Body of pancreas (tissue), 4 donors: ENCODE measurements around the gene ZC3H7B. TPM values are rescaled to one million over a fixed set of nuclear protein-coding genes. Genes with fewer than 3 reads are reported as not detected.
A peak's percentile ranks its signal among the peaks of the same experiment; 100 is the strongest.

Source experiments
- ATAC-seq: fragments of 150-250 bp; one replicate; pipeline ENCODE4 v1.9.1; 2016
- DNase-seq, 4 donors: peaks; one replicate each; pipeline ENCODE4 v3.0.0-alpha.2; 2019
- H3K27ac ChIP-seq, 4 donors: fragments of 200-600 bp; sonication (generic); 1 replicate in 3 of 4; 2 replicates in 1 of 4; pipeline versions ENCODE4 v1.5.1 to v1.6.1; 2016 to 2019; ENCODE audit warnings: mild to moderate bottlenecking in 1 of 4, mixed read lengths in 1 of 4, moderate library complexity in 1 of 4
- H3K27me3 ChIP-seq, 2 donors: fragments of 200-600 bp; sonication (generic); one replicate each; pipeline ENCODE4 v1.6.0; 2016; ENCODE audit warnings: mild to moderate bottlenecking in 1 of 2
- H3K36me3 ChIP-seq, 2 donors: fragments of 200-600 bp; sonication (generic); replicated peaks in 1 of 2; 2 replicates each; pipeline ENCODE4 v1.5.1; 2016; ENCODE audit warnings: low read depth in 2 of 2; ENCODE audit not compliant: insufficient read depth in 1 of 2
- H3K4me1 ChIP-seq: fragments of 200-600 bp; sonication (generic); one replicate; pipeline ENCODE4 v1.6.0; 2016
- H3K4me3 ChIP-seq, 2 donors: fragments of 200-600 bp; sonication (generic); 1 replicate in 1 of 2; 2 replicates in 1 of 2; pipeline ENCODE4 v1.5.1; 2016 to 2019
- H3K9me3 ChIP-seq, 3 donors: fragments of 200-600 bp; sonication (generic); 1 replicate in 2 of 3; 2 replicates in 1 of 3; pipeline ENCODE4 v1.5.1; 2016
- CTCF ChIP-seq, 7 experiments: fragments of 450-650 bp in 4 of 7; fragments of 200-600 bp in 3 of 7; sonication (generic) in 3 of 7; IDR thresholded peaks; one replicate each; pipeline ENCODE4 v1.5.1; 2016 to 2019; ENCODE audit warnings: antibody characterized with exemption in 7 of 7
- POLR2A ChIP-seq, 3 donors: fragments of 450-650 bp; IDR thresholded peaks; one replicate each; pipeline ENCODE4 v1.6.1; 2016; ENCODE audit warnings: antibody characterized with exemption in 3 of 3, mild to moderate bottlenecking in 2 of 3
- WGBS, 2 donors: methylation state at CpG; one replicate each; pipeline ENCODE4 v1.1.5; 2017; 5-methylcytosine and 5-hydroxymethylcytosine counted together
- intact Hi-C: fragments of 100-400 bp; cut with DNase I; formaldehyde crosslinking; loops from one replicate; pipeline ENCODE4 v1.15.1; 2023
- total RNA-seq, 2 donors: library from RNA; depleted of rRNA; stranded (reverse); fragments of >200 nt; gene quantifications; one replicate each; pipeline ENCODE4 v1.1.0, GENCODE V29; 2016

Gene ZC3H7B
- total RNA-seq, 2 donors from 2014 or later: 29.8 to 34.3 TPM

- peak; percentile 25 to 53 (median 46) for DNase-seq
- Histone ChIP-seq H3K36me3 (peaks cover 8 to 35% of the 10 kb centered on the region in 2 donors), H3K9me3 (no peaks in the 10 kb centered on the region), H3K27ac (peak overlapping the region in 3 of 4 donors; percentile 27 to 34 (median 28)), H3K4me1 (no peaks in the 10 kb centered on the region), H3K4me3 (no peak overlapping the region), H3K27me3 (no peaks in the 10 kb centered on the region)
- intact Hi-C loops: no loop called here
- WGBS, 2 donors: 76 to 79% methylated on average over 5 to 18 of the region's 18 CpGs
- TF ChIP-seq POLR2A (IDR thresholded peaks at IDR 0.05) (no peak), CTCF (IDR thresholded peaks at IDR 0.05) (no peak)
- ATAC-seq: peak; percentile 55
Measured at GRCh38 chr22:41347066-41347859, 45.9 kb downstream of the ZC3H7B start.

- no peaks in the 10 kb centered on the region for H3K27me3 ChIP-seq
- no peak for DNase-seq
- ATAC-seq: no peak
- 97 to 100% methylated on average over 6 to 19 of the region's 22 CpGs for WGBS, 2 donors
- intact Hi-C loops: no loop called here
- no peak overlapping the region for H3K27ac ChIP-seq
- no peaks in the 10 kb centered on the region for H3K4me1 ChIP-seq
- H3K4me3 ChIP-seq: no peak overlapping the region
- TF ChIP-seq POLR2A (IDR thresholded peaks at IDR 0.05) (no peak), CTCF (IDR thresholded peaks at IDR 0.05) (no peak)
- H3K9me3 ChIP-seq: no peaks in the 10 kb centered on the region
- peaks cover 8 to 32% of the 10 kb centered on the region in 2 donors for H3K36me3 ChIP-seq
Measured at GRCh38 chr22:41348964-41349484, 47.7 kb downstream of the ZC3H7B start.

DNA sequence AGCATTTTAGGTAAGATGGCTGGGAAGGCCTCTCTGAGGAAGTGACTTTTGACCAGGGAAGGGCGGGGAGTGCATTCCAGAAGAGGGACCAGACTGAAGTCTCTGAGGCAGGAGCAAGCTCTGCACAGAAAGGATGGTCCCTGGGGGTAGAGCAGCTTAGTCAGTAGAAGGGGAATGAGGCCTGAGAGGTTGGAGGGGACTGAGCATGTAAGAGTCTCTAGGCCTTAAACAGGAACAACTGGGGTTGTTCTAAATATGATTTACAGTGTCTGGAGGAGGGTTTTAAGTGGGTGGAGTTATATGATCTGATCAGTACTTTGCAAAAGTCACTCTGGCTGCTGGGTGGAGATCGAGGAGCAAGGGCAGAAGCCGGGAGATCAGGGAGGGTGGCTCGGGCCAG lies 48.8 kb downstream of the ZC3H7B start:
- no peaks in the 10 kb centered on the region for H3K4me1 ChIP-seq
- DNase-seq: no peak
- H3K36me3 ChIP-seq: peaks cover 8 to 32% of the 10 kb centered on the region in 2 donors
- no peaks in the 10 kb centered on the region for H3K9me3 ChIP-seq
- WGBS, 2 donors: 91 to 97% methylated on average over 4 of the region's 4 CpGs
- H3K27ac ChIP-seq: no peak overlapping the region
- no peak for ATAC-seq
- H3K27me3 ChIP-seq: no peaks in the 10 kb centered on the region
- H3K4me3 ChIP-seq: no peak overlapping the region
- intact Hi-C loops: no loop called here
- no peak for TF ChIP-seq POLR2A (IDR thresholded peaks at IDR 0.05)
- no peak for TF ChIP-seq CTCF (IDR thresholded peaks at IDR 0.05)

DNA sequence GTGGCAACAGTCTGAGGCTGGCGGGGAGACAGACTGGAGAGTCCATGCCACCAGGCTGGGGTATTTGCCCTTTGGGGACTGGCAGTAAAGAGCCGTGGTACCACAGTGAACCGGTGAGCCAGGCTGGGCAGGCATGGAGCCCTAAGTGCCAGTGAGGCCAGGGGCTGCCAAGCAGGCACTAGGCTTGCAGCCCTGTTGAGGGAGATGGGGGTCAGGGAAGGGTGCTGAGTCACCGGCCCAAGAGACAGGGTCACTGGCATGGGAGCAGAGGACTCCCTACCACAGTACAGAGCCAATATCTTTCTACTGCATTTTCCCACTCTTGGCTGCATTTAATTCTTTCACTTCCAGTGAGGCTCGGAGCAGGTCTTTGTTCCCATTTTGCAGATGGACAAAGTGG lies 49.7 kb downstream of the ZC3H7B start:
- no peak for TF ChIP-seq POLR2A (IDR thresholded peaks at IDR 0.05)
- TF ChIP-seq CTCF (IDR thresholded peaks at IDR 0.05): no peak
- H3K27ac ChIP-seq: no peak overlapping the region
- H3K4me3 ChIP-seq: no peak overlapping the region
- DNase-seq (no peak), ATAC-seq (no peak)
- no peaks in the 10 kb centered on the region for H3K4me1 ChIP-seq
- WGBS, 2 donors: 98 to 100% methylated on average over 3 to 5 of the region's 5 CpGs
- no peaks in the 10 kb centered on the region for H3K9me3 ChIP-seq
- no peaks in the 10 kb centered on the region for H3K27me3 ChIP-seq
- H3K36me3 ChIP-seq: peaks cover 13 to 36% of the 10 kb centered on the region in 2 donors
- intact Hi-C loops: no loop called here
